ENCODE data around the gene SMG6.
A peak's percentile ranks its signal among the peaks of the same experiment; 100 is the strongest.
"Not testable (repeated sequence)": the region's sequence is repeated elsewhere in the genome, so short reads cannot be mapped to it uniquely, and the experiment has no call there.

SMG6 gene

GRCh38 chr17:2259769-2260536 lies 43.6 kb downstream of the SMG6 start:
- no peak for FAIRE-seq

GRCh38 chr17:2258830-2259229 lies 44.8 kb downstream of the SMG6 start:
- FAIRE-seq = not testable (repeated sequence)

- FAIRE-seq = no peak
Measured at GRCh38 chr17:2253768-2254406, 49.7 kb downstream of the SMG6 start.

- FAIRE-seq = no peak
Measured at GRCh38 chr17:2253362-2253761, 50.2 kb downstream of the SMG6 start.

- no peak for FAIRE-seq
Measured at GRCh38 chr17:2251098-2251497, 52.5 kb downstream of the SMG6 start.

GRCh38 chr17:2250140-2251095 lies 53.2 kb downstream of the SMG6 start:
- no peak for FAIRE-seq

GRCh38 chr17:2247005-2247404 lies 56.6 kb downstream of the SMG6 start:
- FAIRE-seq = no peak

GRCh38 chr17:2244545-2245525 lies 58.8 kb downstream of the SMG6 start:
- peak; percentile 57 for FAIRE-seq

- no peak for FAIRE-seq
Measured at GRCh38 chr17:2243953-2244352, 59.6 kb downstream of the SMG6 start.

- no peak for FAIRE-seq
Measured at GRCh38 chr17:2241823-2242222, 61.8 kb downstream of the SMG6 start.

- no peak for FAIRE-seq
Measured at GRCh38 chr17:2240541-2240940, 63.0 kb downstream of the SMG6 start.

- no peak for FAIRE-seq
Measured at GRCh38 chr17:2239882-2240430, 63.6 kb downstream of the SMG6 start.

- FAIRE-seq = peak; percentile 63
Measured at GRCh38 chr17:2239170-2239551, 64.4 kb downstream of the SMG6 start.

- FAIRE-seq = peak; percentile 62
Measured at GRCh38 chr17:2238432-2239169, 65.0 kb downstream of the SMG6 start.

- no peak for FAIRE-seq
Measured at GRCh38 chr17:2237950-2238349, 65.6 kb downstream of the SMG6 start.

GRCh38 chr17:2237521-2237921 lies 66.1 kb downstream of the SMG6 start:
- FAIRE-seq = peak; percentile 82

- no peak for FAIRE-seq
Measured at GRCh38 chr17:2235792-2236366, 67.7 kb downstream of the SMG6 start.

GRCh38 chr17:2235265-2235664 lies 68.3 kb downstream of the SMG6 start:
- FAIRE-seq = no peak

- FAIRE-seq = no peak
Measured at GRCh38 chr17:2233441-2233947, 70.1 kb downstream of the SMG6 start.

GRCh38 chr17:2232244-2232638 lies 71.3 kb downstream of the SMG6 start:
- no peak for FAIRE-seq
